B cell (primary cell): ENCODE data around the gene ZNF239. TPM values are rescaled to one million over a fixed set of nuclear protein-coding genes. Genes with fewer than 3 reads are reported as not detected.
A peak's percentile ranks its signal among the peaks of the same experiment; 100 is the strongest.

Experiments used
- ATAC-seq: fragments of 200-7000 bp; cut with Tn5 transposase; one replicate; pipeline ENCODE4 v1.10.0; 2021; ENCODE audit warnings: low read depth, mild to moderate bottlenecking, moderate number of reproducible peaks, moderate library complexity
- CTCF ChIA-PET: fragments of 350-600 bp; sonication (Branson Sonifier 250); formaldehyde crosslinking; loops from one replicate; lab custom pipeline; 2021; ENCODE audit warnings: antibody characterized with exemption, inconsistent platforms; lab: Charles Lee
- POLR2A ChIA-PET: fragments of 350-600 bp; sonication (Branson Sonifier 250); formaldehyde crosslinking; loops from one replicate; lab custom pipeline; 2021; ENCODE audit warnings: antibody characterized with exemption; lab: Charles Lee
- DNase-seq: peaks from one replicate; pipeline ENCODE4 v3.0.0; 2013
- H2AFZ ChIP-seq: 2 replicates; pipeline ENCODE4 v1.6.1; 2012; ENCODE audit warnings: mild to moderate bottlenecking, low read depth, low read length; ENCODE audit not compliant: insufficient read depth, poor library complexity, severe bottlenecking
- H3K27ac ChIP-seq, 2 donors: 1 replicate in 1 of 2; 2 replicates in 1 of 2; pipeline ENCODE4 v1.5.1; 2012 to 2013; ENCODE audit warnings: low read length in 2 of 2, mild to moderate bottlenecking in 2 of 2, moderate library complexity in 1 of 2
- H3K27me3 ChIP-seq, 4 experiments: fragments of 200-600 bp in 1 of 4; sonication (generic) in 1 of 4; replicated peaks in 1 of 4; 1 replicate in 2 of 4; 2 replicates in 2 of 4; pipeline versions ENCODE4 v1.6.1 to v1.7.0; 2013 to 2016; ENCODE audit warnings: low read length in 3 of 4, mild to moderate bottlenecking in 2 of 4, mixed read lengths in 1 of 4, moderate library complexity in 1 of 4; ENCODE audit not compliant: insufficient read depth in 4 of 4, control insufficient read depth in 3 of 4; ENCODE audit errors: control extremely low read depth in 1 of 4
- H3K36me3 ChIP-seq, 2 experiments: replicated peaks in 1 of 2; 1 replicate in 1 of 2; 2 replicates in 1 of 2; pipeline versions ENCODE4 v1.6.1 to v1.7.1; 2013; ENCODE audit warnings: low read length in 1 of 2; ENCODE audit not compliant: insufficient read depth in 2 of 2, control insufficient read depth in 1 of 2; ENCODE audit errors: control extremely low read depth in 1 of 2, extremely low read depth in 1 of 2
- H3K4me1 ChIP-seq, 2 donors: fragments of 200-600 bp in 1 of 2; sonication (generic) in 1 of 2; 1 replicate in 1 of 2; 2 replicates in 1 of 2; pipeline versions ENCODE4 v1.5.1 to v1.6.1; 2013 to 2017; ENCODE audit warnings: low read length in 2 of 2; ENCODE audit not compliant: control insufficient read depth in 2 of 2, insufficient read depth in 2 of 2
- H3K4me2 ChIP-seq: replicated peaks from 2 replicates; pipeline ENCODE3; 2012; ENCODE audit warnings: mild to moderate bottlenecking, low read depth, low read length; ENCODE audit not compliant: poor library complexity, severe bottlenecking
- H3K4me3 ChIP-seq, 5 experiments: fragments of 200-600 bp in 1 of 5; sonication (generic) in 1 of 5; 1 replicate in 3 of 5; 2 replicates in 2 of 5; pipeline versions ENCODE4 v1.5.1 to v1.7.0; 2011 to 2016; ENCODE audit warnings: low read length in 4 of 5, mild to moderate bottlenecking in 4 of 5, low read depth in 2 of 5, control low read depth in 1 of 5, moderate library complexity in 1 of 5; ENCODE audit not compliant: insufficient read depth in 1 of 5; ENCODE audit errors: control extremely low read depth in 1 of 5, extremely low read depth in 1 of 5
- H3K79me2 ChIP-seq: fragments of 200-600 bp; sonication (generic); one replicate; pipeline ENCODE4 v1.6.0; 2016; ENCODE audit warnings: low read length; ENCODE audit not compliant: control insufficient read depth, insufficient read depth
- H3K9ac ChIP-seq: fragments of 200-600 bp; sonication (generic); 2 replicates; pipeline ENCODE4 v1.6.1; 2017; ENCODE audit warnings: mild to moderate bottlenecking, low read length, moderate library complexity
- H3K9me3 ChIP-seq, 3 donors: one replicate each; pipeline versions ENCODE4 v1.6.1 to v1.7.1; 2013; ENCODE audit warnings: low read length in 2 of 3; ENCODE audit not compliant: control insufficient read depth in 2 of 3, insufficient read depth in 1 of 3; ENCODE audit errors: control extremely low read depth in 1 of 3
- H4K20me1 ChIP-seq: 2 replicates; pipeline ENCODE4 v1.6.0; 2012; ENCODE audit warnings: mild to moderate bottlenecking, low read length; ENCODE audit not compliant: insufficient read depth, control insufficient read depth, poor library complexity, severe bottlenecking
- H3K27ac Mint-ChIP-seq: one replicate; pipeline ENCODE4 v1.8.0; 2021; ENCODE audit warnings: mixed read lengths
- H3K27me3 Mint-ChIP-seq: one replicate; pipeline ENCODE4 v1.8.0; 2021; ENCODE audit warnings: mixed read lengths
- H3K4me1 Mint-ChIP-seq: one replicate; pipeline ENCODE4 v1.8.0; 2021; ENCODE audit warnings: mixed read lengths
- H3K4me3 Mint-ChIP-seq: one replicate; pipeline ENCODE4 v1.8.0; 2021; ENCODE audit warnings: mixed read lengths
- H3K9me3 Mint-ChIP-seq: one replicate; pipeline ENCODE4 v1.8.0; 2022; ENCODE audit warnings: mixed read lengths; ENCODE audit not compliant: insufficient read depth
- CTCF ChIP-seq: fragments of 200-600 bp; IDR thresholded peaks from one replicate; pipeline ENCODE4 v1.8.0; 2022; ENCODE audit warnings: antibody characterized with exemption, mild to moderate bottlenecking
- EZH2 ChIP-seq: IDR thresholded peaks from 2 replicates; pipeline ENCODE4 v1.6.1; 2012; ENCODE audit warnings: borderline replicate concordance, low read depth, mild to moderate bottlenecking, moderate library complexity, low read length; ENCODE audit not compliant: insufficient read depth, poor library complexity, severe bottlenecking
- WGBS: methylation state at CpG from one replicate; pipeline ENCODE4 v1.1.5; 2013; ENCODE audit warnings: missing lambda C conversion rate; ENCODE audit not compliant: insufficient coverage; 5-methylcytosine and 5-hydroxymethylcytosine counted together
- intact Hi-C: fragments of 100-400 bp; cut with micrococcal nuclease; formaldehyde crosslinking; loops from one replicate; pipeline ENCODE4 v1.10.0; 2022
- polyA plus RNA-seq: library from polyadenylated mRNA; depleted of rRNA; stranded (reverse); fragments of >200 nt; gene quantifications from 2 replicates; pipeline ENCODE4 v1.2.3, GENCODE V29; 2012
- total RNA-seq, 2 donors: library from RNA; stranded (reverse); fragments of 120-200 nt in 1 of 2; gene quantifications; 1 replicate in 1 of 2; 2 replicates in 1 of 2; pipeline versions ENCODE4 v1.2.3 to v1.2.4, GENCODE V29; 2013 to 2022

ZNF239 gene
- total and polyA plus RNA-seq, 2 donors (not counting 1 experiment from before 2014, with no cell fraction given): 2.2 to 5.9 TPM

DNA sequence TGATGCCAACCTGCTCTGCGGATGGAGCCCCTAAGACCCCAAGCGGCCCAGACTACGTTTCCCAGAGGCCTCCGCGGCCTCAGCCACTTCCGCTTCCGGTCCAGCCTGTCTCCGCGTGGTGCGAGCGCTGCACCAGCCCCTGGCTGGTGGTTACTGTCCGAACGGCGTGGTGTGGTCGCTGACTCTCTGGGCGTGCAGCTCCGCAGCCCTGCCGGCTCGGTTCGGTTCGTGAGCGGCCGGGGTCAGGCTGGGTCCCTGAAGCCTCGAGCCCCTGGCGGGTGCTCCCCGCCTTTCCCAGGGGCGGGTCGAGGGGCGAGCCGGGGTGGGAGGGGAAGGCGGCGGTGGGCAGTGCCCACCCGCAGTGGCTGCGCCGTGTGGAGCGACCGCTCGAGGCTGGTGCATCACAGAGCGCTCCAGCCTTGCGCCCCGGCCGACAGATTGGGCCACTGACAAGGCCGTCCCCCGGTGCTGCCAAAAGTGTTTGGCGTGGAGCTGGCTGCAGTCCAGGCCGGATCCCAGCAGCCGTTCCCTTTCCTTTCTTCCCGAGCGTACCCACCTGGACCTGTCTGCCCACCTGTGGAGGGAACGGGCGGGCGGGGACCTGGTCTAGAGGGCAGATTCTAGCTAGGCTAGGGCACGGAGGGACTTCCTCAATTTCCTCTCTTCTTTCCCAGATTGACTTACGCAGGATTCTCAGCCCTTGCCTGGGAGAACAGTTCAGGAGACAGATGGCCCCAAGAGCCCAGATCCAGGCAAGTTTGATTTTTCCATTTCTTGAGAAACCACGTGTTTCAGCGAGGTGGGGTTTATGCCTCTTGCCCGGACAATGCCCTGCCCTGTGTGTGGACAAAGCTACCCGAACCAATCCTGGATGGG is 32.1 kb upstream of the ZNF239 start, which contains the start of gene ZNF485:
ZNF485 (plus strand) TSS at position 116 of the 876 bp plus-strand sequence; CDS start at position 729, 613 bp downstream.
- Histone ChIP-seq H3K79me2 (peaks cover 18% of the 10 kb centered on the region), H2AFZ (peak within 1 kb of the TSS; percentile 95), H3K4me1 (peaks cover 10% of the 10 kb centered on the region in 2 donors), H3K9me3 (peaks cover 0 to 3% (median 3%) of the 10 kb centered on the region in 3 donors), H3K4me3 (peak within 1 kb of the TSS; percentile 49 to 86 (median 71)), H3K27me3 (no peaks in the 10 kb centered on the region), H3K4me2 (peak within 1 kb of the TSS; percentile 91), H3K36me3 (peaks cover 3 to 4% of the 10 kb centered on the region in 2 experiments), H3K9ac (peak within 1 kb of the TSS; percentile 80), H4K20me1 (no peaks in the 10 kb centered on the region), H3K27ac (peak within 1 kb of the TSS in 1 of 2 donors; percentile 56)
- Mint-ChIP-seq H3K27ac (peak within 1 kb of the TSS; percentile 72), H3K4me1 (peaks cover 18% of the 10 kb centered on the region), H3K9me3 (no peaks in the 10 kb centered on the region), H3K4me3 (peak within 1 kb of the TSS; percentile 78), H3K27me3 (peaks cover 4% of the 10 kb centered on the region)
- intact Hi-C loops: loop anchor here (1.0 kb wide), 3 partner anchors 32 to 1054 kb away; partner anchors contain the start of genes ZNF239 and ZNF32
- CTCF ChIA-PET: no interaction called here
- 6% methylated on average over 56 of the region's 58 CpGs for WGBS
- peak; percentile 95 for ATAC-seq
- POLR2A ChIA-PET: interaction anchor here (0.6 kb wide), 1 partner anchor 9 kb away, joined by 6 read pairs; no protein-coding TSS in a partner anchor
- TF ChIP-seq CTCF (no peak), EZH2 (no peak)
- peak; percentile 71 for DNase-seq
